Natural killer cell (primary cell): ENCODE results near the gene HOXB1. TPM values are rescaled to one million over a fixed set of nuclear protein-coding genes. Genes with fewer than 3 reads are reported as not detected.

Experiments used
- ATAC-seq, 3 donors: fragments of 150-1000 bp in 2 of 3; fragments of 200-7000 bp in 1 of 3; cut with Tn5 transposase; 1 replicate in 1 of 3; 2 replicates in 2 of 3; pipeline ENCODE4 v1.10.0; 2021; ENCODE audit warnings: mild to moderate bottlenecking in 2 of 3, moderate library complexity in 2 of 3
- DNase-seq, 2 donors: peaks; one replicate each; pipeline versions ENCODE4 v3.0.0 to v3.0.0-alpha.2; 2013 to 2021; ENCODE audit warnings: mixed read lengths in 1 of 2
- H3K27ac ChIP-seq: one replicate; pipeline ENCODE4 v1.5.1; 2013; ENCODE audit warnings: mild to moderate bottlenecking, low read length
- H3K27me3 ChIP-seq: one replicate; pipeline ENCODE4 v1.6.1; 2013; ENCODE audit warnings: low read length; ENCODE audit not compliant: control insufficient read depth, insufficient read depth
- H3K36me3 ChIP-seq: one replicate; pipeline ENCODE4 v1.6.1; 2013; ENCODE audit warnings: low read length; ENCODE audit not compliant: control insufficient read depth, insufficient read depth
- H3K4me1 ChIP-seq: one replicate; pipeline ENCODE4 v1.6.1; 2013; ENCODE audit warnings: low read length; ENCODE audit not compliant: control insufficient read depth, insufficient read depth
- H3K4me3 ChIP-seq: one replicate; pipeline ENCODE4 v1.5.1; 2013; ENCODE audit warnings: low read length
- H3K9me3 ChIP-seq: one replicate; pipeline ENCODE4 v1.6.1; 2013; ENCODE audit warnings: low read length; ENCODE audit not compliant: control insufficient read depth, insufficient read depth
- H3K27ac Mint-ChIP-seq, 2 donors: one replicate each; pipeline ENCODE4 v1.8.0; 2022; ENCODE audit warnings: mild to moderate bottlenecking in 2 of 2, mixed read lengths in 2 of 2, moderate library complexity in 1 of 2
- H3K27me3 Mint-ChIP-seq, 2 donors: one replicate each; pipeline ENCODE4 v1.8.0; 2022; ENCODE audit warnings: low read depth in 2 of 2, mixed read lengths in 2 of 2
- H3K36me3 Mint-ChIP-seq: one replicate; pipeline ENCODE4 v1.8.0; 2022; ENCODE audit warnings: mixed read lengths
- H3K4me1 Mint-ChIP-seq, 2 donors: one replicate each; pipeline ENCODE4 v1.8.0; 2022; ENCODE audit warnings: mixed read lengths in 2 of 2
- H3K4me3 Mint-ChIP-seq: one replicate; pipeline ENCODE4 v1.8.0; 2022; ENCODE audit warnings: mild to moderate bottlenecking, moderate library complexity, mixed read lengths
- H3K9me3 Mint-ChIP-seq, 2 donors: one replicate each; pipeline ENCODE4 v1.8.0; 2022; ENCODE audit warnings: mixed read lengths in 2 of 2
- WGBS: methylation state at CpG from one replicate; pipeline ENCODE4 v1.1.7; 2013; ENCODE audit warnings: missing lambda C conversion rate; ENCODE audit not compliant: insufficient coverage; 5-methylcytosine and 5-hydroxymethylcytosine counted together
- intact Hi-C: fragments of 100-400 bp; cut with micrococcal nuclease; formaldehyde crosslinking; loops from one replicate; pipeline ENCODE4 v1.14.2; 2022
- total RNA-seq, 4 donors: library from RNA; stranded (reverse); fragments of 120-200 nt in 1 of 4; gene quantifications; one replicate each; pipeline versions ENCODE4 v1.2.3 to v1.2.4, GENCODE V29; 2013 to 2022
- TF ChIP-seq, protein P1 (sequence below): fragments of 200-600 bp; IDR thresholded peaks from one replicate; pipeline ENCODE4 v1.8.0; 2022; ENCODE audit warnings: antibody characterized with exemption

Gene HOXB1
- total RNA-seq, 3 donors from 2014 or later (not counting 1 experiment from before 2014, with no cell fraction given) = not detected

GRCh38 chr17:48576479-48577309 lies 45.9 kb upstream of the HOXB1 start:
- Mint-ChIP-seq H3K36me3 (no peaks in the 10 kb centered on the region), H3K27ac (peak overlapping the region in 1 of 2 donors; percentile 89), H3K9me3 (no peaks in the 10 kb centered on the region), H3K4me3 (peak overlapping the region; percentile 75), H3K4me1 (peaks cover 41 to 67% of the 10 kb centered on the region in 2 donors), H3K27me3 (peaks cover 21 to 30% of the 10 kb centered on the region in 2 donors)
- TF ChIP-seq, protein P1, sequence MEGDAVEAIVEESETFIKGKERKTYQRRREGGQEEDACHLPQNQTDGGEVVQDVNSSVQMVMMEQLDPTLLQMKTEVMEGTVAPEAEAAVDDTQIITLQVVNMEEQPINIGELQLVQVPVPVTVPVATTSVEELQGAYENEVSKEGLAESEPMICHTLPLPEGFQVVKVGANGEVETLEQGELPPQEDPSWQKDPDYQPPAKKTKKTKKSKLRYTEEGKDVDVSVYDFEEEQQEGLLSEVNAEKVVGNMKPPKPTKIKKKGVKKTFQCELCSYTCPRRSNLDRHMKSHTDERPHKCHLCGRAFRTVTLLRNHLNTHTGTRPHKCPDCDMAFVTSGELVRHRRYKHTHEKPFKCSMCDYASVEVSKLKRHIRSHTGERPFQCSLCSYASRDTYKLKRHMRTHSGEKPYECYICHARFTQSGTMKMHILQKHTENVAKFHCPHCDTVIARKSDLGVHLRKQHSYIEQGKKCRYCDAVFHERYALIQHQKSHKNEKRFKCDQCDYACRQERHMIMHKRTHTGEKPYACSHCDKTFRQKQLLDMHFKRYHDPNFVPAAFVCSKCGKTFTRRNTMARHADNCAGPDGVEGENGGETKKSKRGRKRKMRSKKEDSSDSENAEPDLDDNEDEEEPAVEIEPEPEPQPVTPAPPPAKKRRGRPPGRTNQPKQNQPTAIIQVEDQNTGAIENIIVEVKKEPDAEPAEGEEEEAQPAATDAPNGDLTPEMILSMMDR = no peak
- 38% methylated on average over 31 of the region's 43 CpGs for WGBS
- intact Hi-C loops = no loop called here
- Histone ChIP-seq H3K27me3 (peaks cover 22% of the 10 kb centered on the region), H3K36me3 (no peaks in the 10 kb centered on the region), H3K4me3 (peak overlapping the region; percentile 6), H3K4me1 (peaks cover 54% of the 10 kb centered on the region), H3K27ac (no peak overlapping the region), H3K9me3 (no peaks in the 10 kb centered on the region)
- ATAC-seq = no peak
- DNase-seq = peak in 1 of 2 donors; percentile 16

GRCh38 chr17:48575673-48576478 lies 45.1 kb upstream of the HOXB1 start:
- H3K27me3 ChIP-seq = peaks cover 15% of the 10 kb centered on the region
- H3K4me3 ChIP-seq = no peak overlapping the region
- ATAC-seq (no peak), DNase-seq (peak in 1 of 2 donors; percentile 15)
- peaks cover 41 to 66% of the 10 kb centered on the region in 2 donors for H3K4me1 Mint-ChIP-seq
- H3K36me3 ChIP-seq = no peaks in the 10 kb centered on the region
- peak overlapping the region; percentile 45 for H3K4me3 Mint-ChIP-seq
- H3K27me3 Mint-ChIP-seq = peaks cover 21 to 22% of the 10 kb centered on the region in 2 donors
- no peaks in the 10 kb centered on the region for H3K9me3 ChIP-seq
- H3K27ac Mint-ChIP-seq = peak overlapping the region in 1 of 2 donors; percentile 44
- TF ChIP-seq, protein P1 = no peak
- no peaks in the 10 kb centered on the region for H3K9me3 Mint-ChIP-seq
- intact Hi-C loops = no loop called here
- no peak overlapping the region for H3K27ac ChIP-seq
- 78% methylated on average over 22 of the region's 22 CpGs for WGBS
- H3K4me1 ChIP-seq = peaks cover 49% of the 10 kb centered on the region
- no peaks in the 10 kb centered on the region for H3K36me3 Mint-ChIP-seq

DNA sequence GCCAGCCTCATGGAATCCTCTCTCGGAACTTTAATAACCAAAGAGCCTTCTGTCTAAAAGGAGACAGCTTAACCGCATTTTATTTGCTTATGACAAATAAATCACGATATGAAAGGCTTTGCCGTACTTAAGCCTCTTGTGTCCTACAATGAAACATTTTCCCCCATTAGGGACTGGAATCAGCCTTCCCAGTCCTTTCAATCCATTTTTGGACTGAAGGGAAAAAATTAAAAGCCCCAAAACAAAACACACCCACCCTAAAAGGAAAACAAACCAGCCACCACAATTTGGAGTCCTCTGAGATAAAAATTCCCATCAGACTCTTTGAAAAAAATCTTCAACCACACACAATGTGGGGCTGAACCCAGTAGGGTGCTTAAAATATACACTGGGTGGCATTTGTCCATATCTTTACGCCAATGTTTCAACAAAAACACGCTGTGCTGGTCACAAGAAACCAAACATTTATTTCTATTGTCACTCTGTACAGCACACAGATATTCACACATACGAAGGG lies 44.3 kb upstream of the HOXB1 start:
- Mint-ChIP-seq H3K4me1 (peaks cover 39 to 63% of the 10 kb centered on the region in 2 donors), H3K4me3 (peak overlapping the region; percentile 47), H3K9me3 (no peaks in the 10 kb centered on the region), H3K36me3 (no peaks in the 10 kb centered on the region), H3K27ac (no peak overlapping the region), H3K27me3 (peaks cover 14 to 15% of the 10 kb centered on the region in 2 donors)
- intact Hi-C loops = no loop called here
- TF ChIP-seq, protein P1 = no peak
- WGBS = 97% methylated on average over 6 of the region's 7 CpGs
- Histone ChIP-seq H3K27me3 (peaks cover 11% of the 10 kb centered on the region), H3K4me1 (peaks cover 49% of the 10 kb centered on the region), H3K36me3 (no peaks in the 10 kb centered on the region), H3K27ac (no peak overlapping the region), H3K4me3 (no peak overlapping the region), H3K9me3 (no peaks in the 10 kb centered on the region)
- DNase-seq (no peak), ATAC-seq (no peak)
